C4-2B (cell line): ENCODE measurements around the gene SPRN.

ENCODE experiments used
- H3K27ac ChIP-seq: fragments of 450-650 bp; 2 replicates; pipeline ENCODE4 v1.5.1; 2017
- ZFX ChIP-seq: fragments of 450-650 bp; IDR thresholded peaks from 2 replicates; pipeline ENCODE4 v1.6.1; 2017
- TF ChIP-seq, protein P1 (sequence below): fragments of 450-650 bp; conservative IDR thresholded peaks from 2 replicates; pipeline ENCODE4 v1.5.1; 2017; ENCODE audit warnings: mild to moderate bottlenecking

Gene SPRN

GRCh38 chr10:133385214-133385613 lies 39.2 kb downstream of the SPRN start:
- no peak overlapping the region for H3K27ac ChIP-seq
- no peak for TF ChIP-seq ZFX
- TF ChIP-seq, protein P1, sequence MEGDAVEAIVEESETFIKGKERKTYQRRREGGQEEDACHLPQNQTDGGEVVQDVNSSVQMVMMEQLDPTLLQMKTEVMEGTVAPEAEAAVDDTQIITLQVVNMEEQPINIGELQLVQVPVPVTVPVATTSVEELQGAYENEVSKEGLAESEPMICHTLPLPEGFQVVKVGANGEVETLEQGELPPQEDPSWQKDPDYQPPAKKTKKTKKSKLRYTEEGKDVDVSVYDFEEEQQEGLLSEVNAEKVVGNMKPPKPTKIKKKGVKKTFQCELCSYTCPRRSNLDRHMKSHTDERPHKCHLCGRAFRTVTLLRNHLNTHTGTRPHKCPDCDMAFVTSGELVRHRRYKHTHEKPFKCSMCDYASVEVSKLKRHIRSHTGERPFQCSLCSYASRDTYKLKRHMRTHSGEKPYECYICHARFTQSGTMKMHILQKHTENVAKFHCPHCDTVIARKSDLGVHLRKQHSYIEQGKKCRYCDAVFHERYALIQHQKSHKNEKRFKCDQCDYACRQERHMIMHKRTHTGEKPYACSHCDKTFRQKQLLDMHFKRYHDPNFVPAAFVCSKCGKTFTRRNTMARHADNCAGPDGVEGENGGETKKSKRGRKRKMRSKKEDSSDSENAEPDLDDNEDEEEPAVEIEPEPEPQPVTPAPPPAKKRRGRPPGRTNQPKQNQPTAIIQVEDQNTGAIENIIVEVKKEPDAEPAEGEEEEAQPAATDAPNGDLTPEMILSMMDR = no peak

DNA sequence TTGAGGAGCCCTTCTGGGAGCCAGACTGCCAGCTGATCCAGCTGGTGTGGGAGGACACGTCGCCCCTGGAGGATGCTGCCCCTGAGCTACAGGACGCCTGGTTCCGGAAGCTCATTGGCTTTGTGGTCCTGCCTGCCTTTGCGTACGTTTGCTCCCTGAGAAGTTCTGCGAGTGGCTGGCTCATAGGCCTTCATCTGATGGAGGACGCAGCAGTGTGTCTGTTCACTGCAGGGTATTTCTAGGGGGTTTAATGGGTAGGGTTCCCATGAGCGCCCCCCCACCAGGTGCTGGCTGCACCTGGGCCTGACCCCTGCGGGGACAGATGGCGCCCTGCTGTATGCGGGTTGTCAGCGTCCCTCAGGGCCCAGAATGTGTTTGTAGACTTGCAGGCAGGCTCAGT lies 40.4 kb downstream of the SPRN start:
- TF ChIP-seq, protein P1 = no peak
- TF ChIP-seq ZFX = no peak
- H3K27ac ChIP-seq = no peak overlapping the region

DNA sequence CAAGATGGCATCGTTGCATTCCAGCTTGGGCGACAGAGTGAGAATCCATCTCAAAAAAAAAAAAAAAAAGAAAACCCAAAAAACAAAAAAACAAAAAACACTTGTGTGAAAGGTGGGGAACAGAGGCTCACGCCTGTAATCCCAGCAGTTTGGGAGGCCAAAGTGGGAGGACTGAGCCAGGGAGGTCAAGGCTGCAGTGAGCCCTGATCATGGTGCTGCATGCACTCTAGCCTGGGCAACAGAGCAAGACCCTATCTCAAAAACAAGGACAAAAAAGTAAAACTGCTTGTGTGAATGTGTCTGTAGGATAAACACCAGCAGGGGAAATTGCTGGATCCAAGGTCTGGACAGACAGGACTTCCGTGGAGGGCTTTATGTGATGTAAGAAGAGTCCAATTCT lies 40.9 kb downstream of the SPRN start:
- no peak overlapping the region for H3K27ac ChIP-seq
- TF ChIP-seq ZFX = no peak
- TF ChIP-seq, protein P1 = no peak

GRCh38 chr10:133381036-133381435 lies 43.4 kb downstream of the SPRN start:
- H3K27ac ChIP-seq = no peak overlapping the region
- TF ChIP-seq, protein P1 = no peak
- TF ChIP-seq ZFX = no peak

DNA sequence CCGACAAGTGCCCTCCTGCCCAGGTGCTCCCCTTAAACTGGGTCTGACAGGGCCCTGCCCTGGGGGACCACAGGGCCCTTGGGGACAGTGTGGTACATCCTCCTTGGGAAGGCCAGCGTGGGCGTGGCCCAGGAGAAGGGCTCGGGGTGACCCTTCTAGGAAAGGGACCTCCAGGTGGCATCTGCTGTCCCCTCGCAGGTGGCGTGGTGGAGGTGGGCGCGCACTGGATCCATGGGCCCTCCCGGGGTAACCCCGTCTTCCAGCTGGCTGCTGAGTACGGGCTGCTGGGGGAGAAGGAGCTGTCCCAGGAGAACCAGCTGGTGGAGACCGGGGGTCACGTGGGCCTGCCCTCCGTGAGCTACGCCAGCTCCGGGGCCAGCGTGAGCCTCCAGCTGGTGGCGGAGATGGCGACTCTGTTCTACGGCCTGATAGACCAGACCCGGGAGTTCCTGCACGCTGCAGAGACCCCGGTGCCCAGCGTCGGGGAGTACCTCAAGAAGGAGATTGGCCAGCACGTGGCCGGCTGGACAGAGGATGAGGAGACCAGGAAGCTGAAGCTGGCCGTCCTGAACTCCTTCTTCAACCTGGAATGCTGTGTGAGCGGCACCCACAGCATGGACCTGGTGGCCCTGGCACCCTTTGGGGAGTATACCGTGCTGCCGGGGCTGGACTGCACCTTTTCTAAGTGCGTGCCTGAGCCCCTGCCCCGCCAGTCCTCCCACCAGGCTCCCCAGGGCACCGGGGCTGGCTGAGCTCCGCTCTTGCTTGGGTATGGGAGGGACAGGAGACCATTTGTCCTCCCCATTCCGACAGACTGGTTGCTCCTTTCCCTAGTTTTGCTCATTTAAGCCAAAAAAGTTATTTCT lies 44.4 kb downstream of the SPRN start:
- H3K27ac ChIP-seq = peak overlapping the region; percentile 46; the same call in 1 of the 2 replicates
- TF ChIP-seq ZFX = no peak
- TF ChIP-seq, protein P1 = no peak

DNA sequence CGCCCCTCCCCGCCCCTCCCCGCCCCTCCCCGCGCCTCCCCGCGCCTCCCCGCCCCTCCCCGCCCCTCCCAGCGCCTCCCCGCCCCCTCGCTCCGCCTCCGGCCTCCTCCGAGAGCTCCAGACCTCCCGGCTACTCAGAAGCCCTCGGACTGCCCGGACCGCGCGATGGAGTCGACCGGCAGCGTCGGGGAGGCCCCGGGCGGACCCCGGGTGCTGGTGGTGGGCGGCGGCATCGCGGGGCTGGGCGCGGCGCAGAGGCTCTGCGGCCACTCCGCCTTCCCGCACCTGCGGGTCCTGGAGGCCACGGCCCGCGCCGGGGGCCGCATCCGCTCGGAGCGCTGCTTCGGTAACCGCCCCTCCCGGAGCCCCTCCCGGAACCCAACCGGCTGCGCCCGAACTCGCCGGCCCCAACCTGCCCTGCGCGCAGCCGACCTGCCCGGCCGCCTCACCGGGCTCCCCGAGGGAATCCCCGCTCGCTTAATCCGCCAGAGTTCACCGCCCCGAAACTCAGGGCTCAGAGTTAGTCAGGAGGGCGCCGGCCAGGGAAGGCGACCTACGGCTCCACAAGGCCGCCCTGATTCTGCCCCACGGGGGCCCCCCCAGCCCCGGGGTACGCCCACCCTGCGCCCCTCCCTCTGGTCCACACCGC lies 45.1 kb downstream of the SPRN start, which contains the start of gene PAOX:
Gene PAOX, plus strand, starts transcription at position 111 of the 649 bp plus-strand sequence. Its CDS starts 55 bp downstream, at position 166.
- peak within 1 kb of the TSS; percentile 73 for H3K27ac ChIP-seq

More for the DNA sequence above, 45.1 kb downstream of the SPRN start, which contains the start of gene PAOX:
- TF ChIP-seq, protein P1 = no peak
- no peak for TF ChIP-seq ZFX
